ENCODE data around the gene DNAJB12. TPM values are rescaled to one million over a fixed set of nuclear protein-coding genes. Genes with fewer than 3 reads are reported as not detected.

Gene DNAJB12
- 38.9 and 42.9 TPM in 2 replicates for total RNA-seq

DNA sequence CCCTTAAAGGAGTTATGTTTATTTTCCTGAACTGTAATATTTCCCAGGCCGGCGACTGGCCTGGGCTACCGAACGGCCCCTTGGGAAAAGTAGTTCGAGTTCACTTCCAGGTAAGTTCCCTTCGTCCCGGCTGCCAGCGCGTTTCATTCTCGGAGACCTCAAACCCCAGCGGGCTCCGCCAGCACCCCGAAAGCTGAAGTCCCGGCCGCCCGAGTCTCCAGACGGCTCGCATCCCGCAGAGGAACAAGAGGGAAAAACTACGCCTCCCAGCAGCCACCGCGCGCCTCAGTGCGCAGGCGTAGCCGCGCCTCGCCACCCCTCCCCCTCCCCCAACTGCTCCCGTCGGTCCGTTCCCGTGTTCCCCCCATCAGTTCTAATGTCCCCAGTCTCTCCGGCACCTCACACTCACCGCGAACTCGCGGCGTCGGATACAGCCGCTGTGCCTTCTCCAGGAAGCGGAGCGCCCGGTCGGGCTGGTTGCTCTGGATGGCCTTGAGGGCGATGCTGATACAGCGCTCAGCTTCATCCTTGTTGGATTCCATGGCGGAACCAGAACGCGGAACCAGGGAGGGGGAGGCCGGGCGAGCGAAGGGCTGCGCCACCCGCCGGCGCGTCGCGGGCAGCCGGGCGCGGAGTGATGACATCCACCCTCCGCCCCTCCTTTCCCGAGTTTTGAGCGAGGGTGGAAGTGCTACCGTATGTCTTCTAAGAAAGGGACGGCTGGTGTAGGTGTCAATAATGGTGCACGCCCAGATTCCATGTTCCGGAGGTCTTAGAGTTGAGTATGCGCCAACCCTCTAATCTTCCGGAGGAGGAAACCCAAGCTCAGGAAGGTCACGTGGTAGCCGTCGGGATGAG is at the start of gene DNAJB12:
Gene DNAJB12, minus strand, starts transcription at position 564 of the 858 bp plus-strand sequence. Its CDS starts 22 bp downstream, at position 542.

Small RNA genes lying within 50 kb of the gene (small RNA-seq; reads per million reads assigned to genes)
- gene RNU6-805P, result not detected

Other genes starting within 250 kb of the DNAJB12 start
- gene ANAPC16, start 138.9 kb downstream of the DNAJB12 start, total RNA-seq, result 44.4 and 45.1 TPM in 2 replicates
- gene ASCC1, start 138.6 kb downstream of the DNAJB12 start, total RNA-seq, result 31.2 and 31.7 TPM in 2 replicates
- 75.0 and 252 TPM in 2 replicates for gene DDIT4, start 81.0 kb downstream of the DNAJB12 start, total RNA-seq